ENCODE data around the gene DHX16. TPM values are rescaled to one million over a fixed set of nuclear protein-coding genes. Genes with fewer than 3 reads are reported as not detected.

DHX16 gene
- total and polyA plus RNA-seq, 2 of the 8 experiments (the other 6 are each of a cell fraction or from before 2014, with no cell fraction given), result 27.4 to 44.4 TPM

DNA sequence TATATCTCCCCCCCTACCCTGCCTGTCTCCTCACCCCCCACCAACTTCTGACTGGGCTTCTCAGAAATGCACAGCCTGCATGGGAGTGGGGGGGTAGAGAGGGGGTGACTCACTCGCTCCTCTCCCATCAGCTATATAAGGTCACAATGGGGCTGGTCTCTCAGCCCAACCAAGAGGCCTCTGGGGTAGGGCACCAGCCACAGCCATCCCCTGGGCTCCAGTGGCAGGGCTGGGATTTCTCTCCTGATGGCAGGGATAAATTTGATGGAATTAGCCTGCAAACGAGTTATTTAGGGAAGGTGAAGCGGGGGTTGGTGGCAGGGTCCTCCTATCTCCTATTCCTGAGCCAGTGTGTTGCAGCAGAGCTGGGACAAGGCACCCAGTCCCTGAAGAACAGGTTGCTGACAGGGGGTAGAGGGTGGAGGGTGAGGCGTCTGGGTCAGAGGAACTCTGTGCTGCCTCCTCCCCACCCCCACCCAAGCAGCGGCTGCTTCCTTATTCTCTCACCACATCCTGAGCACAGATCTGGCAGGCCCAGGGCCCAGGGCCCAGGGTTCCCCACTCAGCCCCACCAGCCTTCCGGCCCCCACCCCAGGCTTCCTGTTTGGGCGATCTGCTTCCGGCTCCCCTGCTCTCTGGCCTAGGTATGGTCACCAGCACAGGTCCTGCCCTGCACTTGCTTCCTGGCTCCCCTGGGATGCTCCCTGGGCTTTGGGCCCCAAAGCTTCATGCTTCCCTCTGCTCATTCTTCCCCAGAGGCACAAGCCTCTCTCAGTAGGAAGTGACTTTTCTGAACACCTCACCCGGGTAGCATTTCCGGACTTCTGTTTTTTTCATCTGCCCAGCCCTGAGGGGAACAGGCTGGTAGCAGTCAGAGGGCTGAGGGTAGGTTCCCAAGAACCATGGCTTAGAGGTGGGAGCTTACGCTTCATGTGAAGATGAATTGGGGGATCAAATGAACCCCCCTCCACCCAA lies 9.6 kb upstream of the DHX16 start (continued):
- no peak for TF ChIP-seq BRCA1 (IDR thresholded peaks at IDR 0.05; ENCODE audit: low read depth, low read length)
- TF ChIP-seq RNF2 (IDR thresholded peaks at IDR 0.05; ENCODE audit: borderline replicate concordance, low read depth, low read length, missing control alignments, poor library complexity, severe bottlenecking), result no peak
- TF ChIP-seq POU5F1 (IDR thresholded peaks at IDR 0.05; ENCODE audit: low read depth, low read length), result no peak
- no peak for TF ChIP-seq CHD2 (IDR thresholded peaks at IDR 0.05; ENCODE audit: low read length)
- TF ChIP-seq ZNF274 (IDR thresholded peaks at IDR 0.05; ENCODE audit: borderline replicate concordance, extremely low read depth, low read length), result no peak
- no peak for TF ChIP-seq SP2 (IDR thresholded peaks at IDR 0.05; ENCODE audit: low read length)
- peak; percentile 70 for TF ChIP-seq SRF (IDR thresholded peaks at IDR 0.05; ENCODE audit: low read depth, low read length)
- no peak for TF ChIP-seq RAD21 (IDR thresholded peaks at IDR 0.05 in 1 of 2, conservative IDR thresholded peaks at IDR 0.05 in 1 of 2; ENCODE audit: low read depth in 2 of 2, low read length in 2 of 2)
- TF ChIP-seq KDM5A (IDR thresholded peaks at IDR 0.05; ENCODE audit: low read length), result no peak
- TF ChIP-seq JUND (IDR thresholded peaks at IDR 0.05; ENCODE audit: low read length), result peak; percentile 79

Data from H1 (cell line).